ENCODE data around the gene PPARD.

PPARD gene

GRCh38 chr6:35358086-35358485 lies 15.7 kb downstream of the PPARD start:
- DNase-seq, result no peak

GRCh38 chr6:35359346-35359743 lies 17.0 kb downstream of the PPARD start:
- no peak for DNase-seq

GRCh38 chr6:35359744-35360348 lies 17.5 kb downstream of the PPARD start:
- no peak for DNase-seq

- DNase-seq, result no peak
These were observed 18.2 kb downstream of the PPARD start for GRCh38 chr6:35360349-35361138.

- no peak for DNase-seq
These were observed 19.8 kb downstream of the PPARD start for GRCh38 chr6:35362200-35362599.

- DNase-seq, result no peak
These were observed 21.0 kb downstream of the PPARD start for GRCh38 chr6:35363293-35363750.

GRCh38 chr6:35365594-35366203 lies 23.3 kb downstream of the PPARD start:
- no peak for DNase-seq

- DNase-seq, result no peak
These were observed 23.8 kb downstream of the PPARD start for GRCh38 chr6:35366204-35366596.

GRCh38 chr6:35367646-35368037 lies 25.3 kb downstream of the PPARD start:
- no peak for DNase-seq

GRCh38 chr6:35368038-35368887 lies 25.9 kb downstream of the PPARD start:
- no peak for DNase-seq

- no peak for DNase-seq
These were observed 27.9 kb downstream of the PPARD start for GRCh38 chr6:35370124-35370741.

- no peak for DNase-seq
These were observed 28.6 kb downstream of the PPARD start for GRCh38 chr6:35370785-35371493.

GRCh38 chr6:35371494-35372262 lies 29.3 kb downstream of the PPARD start:
- DNase-seq, result no peak

GRCh38 chr6:35372633-35373032 lies 30.3 kb downstream of the PPARD start:
- no peak for DNase-seq

GRCh38 chr6:35376281-35376680 lies 33.9 kb downstream of the PPARD start:
- no peak for DNase-seq

GRCh38 chr6:35377002-35377401 lies 34.6 kb downstream of the PPARD start:
- DNase-seq, result no peak

- no peak for DNase-seq
These were observed 35.9 kb downstream of the PPARD start for GRCh38 chr6:35378261-35378660.

- no peak for DNase-seq
These were observed 38.8 kb downstream of the PPARD start for GRCh38 chr6:35381132-35381531.

GRCh38 chr6:35382015-35382414 lies 39.7 kb downstream of the PPARD start:
- no peak for DNase-seq

- DNase-seq, result peak; percentile 21
These were observed 43.3 kb downstream of the PPARD start for GRCh38 chr6:35385457-35386202.

Data from NCI-H748 treated with DMSO at 0.1 percent for 48 hours (cell line).